ENCODE data around the gene CFAP99. TPM values are rescaled to one million over a fixed set of nuclear protein-coding genes. Genes with fewer than 3 reads are reported as not detected.

Gene CFAP99
- total and polyA plus RNA-seq, 2 donors (not counting 1 experiment from before 2014, with no cell fraction given) = under 0.01 TPM; not detected in 1

GRCh38 chr4:2383760-2384159 lies 35.0 kb upstream of the CFAP99 start:
- Histone ChIP-seq H2AFZ (ENCODE audit: low read length) (no peak overlapping the region), H3K36me3 (ENCODE audit: control insufficient read depth, insufficient read depth, low read length) (no peaks in the 10 kb centered on the region), H3K9ac (ENCODE audit: insufficient read depth, low read length) (no peak overlapping the region), H3K27me3 (ENCODE audit: control insufficient read depth, insufficient read depth, low read length) (no peaks in the 10 kb centered on the region), H3K4me1 (ENCODE audit: control insufficient read depth, extremely low read depth, insufficient read depth, low read length) (no peaks in the 10 kb centered on the region), H3K4me3 (replicated peaks in 1 of 4; ENCODE audit: control extremely low read depth in 1 of 4, insufficient read depth in 1 of 4, low read depth in 3 of 4, low read length in 4 of 4) (no peak overlapping the region), H3K79me2 (ENCODE audit: control insufficient read depth, insufficient read depth, low read length) (no peaks in the 10 kb centered on the region), H3K4me2 (ENCODE audit: extremely low read depth, insufficient read depth, low read length) (no peak overlapping the region), H3K9me3 (ENCODE audit: control insufficient read depth, insufficient read depth, low read depth, low read length) (no peaks in the 10 kb centered on the region), H3K27ac (ENCODE audit: insufficient read depth, low read length) (no peak overlapping the region), H4K20me1 (ENCODE audit: control insufficient read depth, extremely low read depth, insufficient read depth, low read length) (no peaks in the 10 kb centered on the region)
- DNase-seq (ENCODE audit: low read depth in 2 of 2) = no peak
- no peak for TF ChIP-seq EZH2 (IDR thresholded peaks at IDR 0.05; ENCODE audit: low read length, missing control alignments)
- no peak for TF ChIP-seq CTCF (conservative IDR thresholded peaks at IDR 0.05 in 1 of 2, IDR thresholded peaks at IDR 0.05 in 1 of 2; ENCODE audit: low read depth in 1 of 2, low read length in 2 of 2)

GRCh38 chr4:2384245-2384644 lies 34.5 kb upstream of the CFAP99 start:
- H3K4me2 ChIP-seq (ENCODE audit: extremely low read depth, insufficient read depth, low read length) = no peak overlapping the region
- H4K20me1 ChIP-seq (ENCODE audit: control insufficient read depth, extremely low read depth, insufficient read depth, low read length) = no peaks in the 10 kb centered on the region
- no peak overlapping the region for H3K9ac ChIP-seq (ENCODE audit: insufficient read depth, low read length)
- H3K36me3 ChIP-seq (ENCODE audit: control insufficient read depth, insufficient read depth, low read length) = no peaks in the 10 kb centered on the region
- H3K79me2 ChIP-seq (ENCODE audit: control insufficient read depth, insufficient read depth, low read length) = no peaks in the 10 kb centered on the region
- no peak overlapping the region for H3K4me3 ChIP-seq (replicated peaks in 1 of 4; ENCODE audit: control extremely low read depth in 1 of 4, insufficient read depth in 1 of 4, low read depth in 3 of 4, low read length in 4 of 4)
- no peaks in the 10 kb centered on the region for H3K4me1 ChIP-seq (ENCODE audit: control insufficient read depth, extremely low read depth, insufficient read depth, low read length)
- H3K27me3 ChIP-seq (ENCODE audit: control insufficient read depth, insufficient read depth, low read length) = no peaks in the 10 kb centered on the region
- no peak for TF ChIP-seq CTCF (conservative IDR thresholded peaks at IDR 0.05 in 1 of 2, IDR thresholded peaks at IDR 0.05 in 1 of 2; ENCODE audit: low read depth in 1 of 2, low read length in 2 of 2)
- no peak for TF ChIP-seq EZH2 (IDR thresholded peaks at IDR 0.05; ENCODE audit: low read length, missing control alignments)
- no peak overlapping the region for H2AFZ ChIP-seq (ENCODE audit: low read length)
- no peak for DNase-seq (ENCODE audit: low read depth in 2 of 2)
- H3K9me3 ChIP-seq (ENCODE audit: control insufficient read depth, insufficient read depth, low read depth, low read length) = no peaks in the 10 kb centered on the region
- H3K27ac ChIP-seq (ENCODE audit: insufficient read depth, low read length) = no peak overlapping the region

GRCh38 chr4:2385516-2385915 lies 33.2 kb upstream of the CFAP99 start:
- H3K9ac ChIP-seq (ENCODE audit: insufficient read depth, low read length) = no peak overlapping the region
- no peaks in the 10 kb centered on the region for H3K36me3 ChIP-seq (ENCODE audit: control insufficient read depth, insufficient read depth, low read length)
- no peaks in the 10 kb centered on the region for H3K27me3 ChIP-seq (ENCODE audit: control insufficient read depth, insufficient read depth, low read length)
- no peak overlapping the region for H2AFZ ChIP-seq (ENCODE audit: low read length)
- TF ChIP-seq CTCF (conservative IDR thresholded peaks at IDR 0.05 in 1 of 2, IDR thresholded peaks at IDR 0.05 in 1 of 2; ENCODE audit: low read depth in 1 of 2, low read length in 2 of 2) (no peak), EZH2 (IDR thresholded peaks at IDR 0.05; ENCODE audit: low read length, missing control alignments) (no peak)
- H3K79me2 ChIP-seq (ENCODE audit: control insufficient read depth, insufficient read depth, low read length) = no peaks in the 10 kb centered on the region
- H3K4me2 ChIP-seq (ENCODE audit: extremely low read depth, insufficient read depth, low read length) = no peak overlapping the region
- no peaks in the 10 kb centered on the region for H4K20me1 ChIP-seq (ENCODE audit: control insufficient read depth, extremely low read depth, insufficient read depth, low read length)
- H3K4me1 ChIP-seq (ENCODE audit: control insufficient read depth, extremely low read depth, insufficient read depth, low read length) = no peaks in the 10 kb centered on the region
- H3K4me3 ChIP-seq (replicated peaks in 1 of 4; ENCODE audit: control extremely low read depth in 1 of 4, insufficient read depth in 1 of 4, low read depth in 3 of 4, low read length in 4 of 4) = no peak overlapping the region
- H3K9me3 ChIP-seq (ENCODE audit: control insufficient read depth, insufficient read depth, low read depth, low read length) = no peaks in the 10 kb centered on the region
- DNase-seq (ENCODE audit: low read depth in 2 of 2) = no peak
- H3K27ac ChIP-seq (ENCODE audit: insufficient read depth, low read length) = no peak overlapping the region

Data from fibroblast of lung (primary cell).